ENCODE data around the gene C2CD3.

The C2CD3 gene

DNA sequence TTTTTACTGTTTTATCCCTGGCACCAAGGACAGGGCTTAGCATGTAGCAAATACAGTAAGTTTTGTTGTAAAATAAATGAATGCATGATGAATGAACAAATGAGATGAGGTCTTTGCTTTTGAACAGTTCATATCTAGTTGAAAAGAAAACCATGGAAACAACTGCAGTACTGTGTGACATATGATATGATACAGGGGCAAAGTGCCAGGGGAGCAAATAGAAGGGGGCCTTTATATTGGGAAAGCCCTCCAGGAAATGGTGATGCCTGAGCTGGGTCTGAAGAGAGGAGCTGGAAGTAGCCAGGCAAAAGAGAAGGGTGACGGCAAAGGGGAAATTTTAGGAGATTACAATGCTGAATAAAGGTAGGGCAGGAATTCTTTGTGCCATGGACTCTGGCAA, 98.1 kb downstream of the C2CD3 start:
- DNase-seq (ENCODE audit: low read depth in 1 of 2, low spot score in 1 of 2): no peak
- H3K27me3 ChIP-seq (ENCODE audit: insufficient read depth, poor library complexity, severe bottlenecking): no peaks in the 10 kb centered on the region
- H3K27ac ChIP-seq (replicated peaks): no peak overlapping the region
- TF ChIP-seq SPI1 (IDR thresholded peaks at IDR 0.05; ENCODE audit: borderline replicate concordance, low read depth) (no peak), GABPA (IDR thresholded peaks at IDR 0.05; ENCODE audit: low read depth) (no peak), CTCF (IDR thresholded peaks at IDR 0.05; ENCODE audit: insufficient read depth, low read length) (no peak), POLR2AphosphoS5 (IDR thresholded peaks at IDR 0.05; ENCODE audit: low read depth) (no peak)
- TF ChIP-seq, protein P1, sequence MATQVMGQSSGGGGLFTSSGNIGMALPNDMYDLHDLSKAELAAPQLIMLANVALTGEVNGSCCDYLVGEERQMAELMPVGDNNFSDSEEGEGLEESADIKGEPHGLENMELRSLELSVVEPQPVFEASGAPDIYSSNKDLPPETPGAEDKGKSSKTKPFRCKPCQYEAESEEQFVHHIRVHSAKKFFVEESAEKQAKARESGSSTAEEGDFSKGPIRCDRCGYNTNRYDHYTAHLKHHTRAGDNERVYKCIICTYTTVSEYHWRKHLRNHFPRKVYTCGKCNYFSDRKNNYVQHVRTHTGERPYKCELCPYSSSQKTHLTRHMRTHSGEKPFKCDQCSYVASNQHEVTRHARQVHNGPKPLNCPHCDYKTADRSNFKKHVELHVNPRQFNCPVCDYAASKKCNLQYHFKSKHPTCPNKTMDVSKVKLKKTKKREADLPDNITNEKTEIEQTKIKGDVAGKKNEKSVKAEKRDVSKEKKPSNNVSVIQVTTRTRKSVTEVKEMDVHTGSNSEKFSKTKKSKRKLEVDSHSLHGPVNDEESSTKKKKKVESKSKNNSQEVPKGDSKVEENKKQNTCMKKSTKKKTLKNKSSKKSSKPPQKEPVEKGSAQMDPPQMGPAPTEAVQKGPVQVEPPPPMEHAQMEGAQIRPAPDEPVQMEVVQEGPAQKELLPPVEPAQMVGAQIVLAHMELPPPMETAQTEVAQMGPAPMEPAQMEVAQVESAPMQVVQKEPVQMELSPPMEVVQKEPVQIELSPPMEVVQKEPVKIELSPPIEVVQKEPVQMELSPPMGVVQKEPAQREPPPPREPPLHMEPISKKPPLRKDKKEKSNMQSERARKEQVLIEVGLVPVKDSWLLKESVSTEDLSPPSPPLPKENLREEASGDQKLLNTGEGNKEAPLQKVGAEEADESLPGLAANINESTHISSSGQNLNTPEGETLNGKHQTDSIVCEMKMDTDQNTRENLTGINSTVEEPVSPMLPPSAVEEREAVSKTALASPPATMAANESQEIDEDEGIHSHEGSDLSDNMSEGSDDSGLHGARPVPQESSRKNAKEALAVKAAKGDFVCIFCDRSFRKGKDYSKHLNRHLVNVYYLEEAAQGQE (IDR thresholded peaks at IDR 0.05; ENCODE audit: insufficient replicate concordance, low read depth): no peak
- no peak overlapping the region for H3K4me3 ChIP-seq (replicated peaks; ENCODE audit: insufficient read depth, low read length)

- Histone ChIP-seq H3K27ac (replicated peaks) (no peak overlapping the region), H3K27me3 (ENCODE audit: insufficient read depth, poor library complexity, severe bottlenecking) (no peaks in the 10 kb centered on the region)
- no peak for DNase-seq (ENCODE audit: low read depth in 1 of 2, low spot score in 1 of 2)
Observed at GRCh38 chr11:74072286-74072685, 98.5 kb downstream of the C2CD3 start.

DNA sequence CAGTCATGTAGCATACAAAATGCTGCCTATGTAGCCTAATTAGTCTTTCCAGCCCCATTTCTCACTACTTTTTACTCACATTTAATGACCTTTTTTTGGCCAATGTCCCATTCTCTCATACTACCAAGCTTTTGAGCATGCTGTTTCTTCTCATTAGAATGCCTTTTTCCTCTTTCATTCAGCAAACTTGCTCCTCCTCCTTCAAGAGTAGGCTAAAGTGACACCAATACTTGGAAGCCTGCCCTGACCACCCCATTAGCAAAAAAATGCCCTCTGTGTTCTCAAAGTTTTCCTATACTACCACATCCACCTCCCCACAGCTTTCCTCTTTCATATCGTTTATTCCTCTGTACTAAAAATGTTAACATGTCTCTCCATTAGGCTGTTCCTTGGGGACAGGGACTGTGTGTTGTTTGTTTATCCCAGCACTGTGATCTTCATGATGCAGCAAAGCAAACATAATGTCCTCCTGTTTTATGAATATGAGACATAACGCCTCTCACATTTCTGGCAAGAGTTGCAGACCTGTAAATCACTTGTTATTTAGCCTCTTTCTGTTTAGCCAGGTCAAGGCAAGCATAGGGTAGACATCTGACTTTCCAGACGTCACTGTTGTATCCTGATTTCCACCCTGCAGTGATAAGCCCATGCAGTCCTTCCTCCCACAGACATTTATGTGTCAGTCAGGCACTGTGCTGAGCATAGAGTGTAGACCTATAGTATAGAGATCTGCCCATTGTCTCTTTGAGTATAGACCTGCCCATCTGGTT, 99.9 kb downstream of the C2CD3 start:
- Histone ChIP-seq H3K4me3 (replicated peaks; ENCODE audit: insufficient read depth, low read length) (no peak overlapping the region), H3K27ac (replicated peaks) (no peak overlapping the region), H3K27me3 (ENCODE audit: insufficient read depth, poor library complexity, severe bottlenecking) (no peaks in the 10 kb centered on the region)
- TF ChIP-seq POLR2AphosphoS5 (IDR thresholded peaks at IDR 0.05; ENCODE audit: low read depth) (no peak), SPI1 (IDR thresholded peaks at IDR 0.05; ENCODE audit: borderline replicate concordance, low read depth) (no peak), GABPA (IDR thresholded peaks at IDR 0.05; ENCODE audit: low read depth) (no peak), CTCF (IDR thresholded peaks at IDR 0.05; ENCODE audit: insufficient read depth, low read length) (no peak)
- TF ChIP-seq, protein P1 (IDR thresholded peaks at IDR 0.05; ENCODE audit: insufficient replicate concordance, low read depth): no peak
- DNase-seq (ENCODE audit: low read depth in 1 of 2, low spot score in 1 of 2): no peak

More at GRCh38 chr11:74072286-74072685, 98.5 kb downstream of the C2CD3 start:
- TF ChIP-seq SPI1 (IDR thresholded peaks at IDR 0.05; ENCODE audit: borderline replicate concordance, low read depth) (no peak), CTCF (IDR thresholded peaks at IDR 0.05; ENCODE audit: insufficient read depth, low read length) (no peak), POLR2AphosphoS5 (IDR thresholded peaks at IDR 0.05; ENCODE audit: low read depth) (no peak), GABPA (IDR thresholded peaks at IDR 0.05; ENCODE audit: low read depth) (no peak)
- TF ChIP-seq, protein P1 (IDR thresholded peaks at IDR 0.05; ENCODE audit: insufficient replicate concordance, low read depth): no peak
- H3K4me3 ChIP-seq (replicated peaks; ENCODE audit: insufficient read depth, low read length): no peak overlapping the region

All from HL-60 (cell line).